K562 (cell line): ENCODE data around the gene NUDT5. TPM values are rescaled to one million over a fixed set of nuclear protein-coding genes. Genes with fewer than 3 reads are reported as not detected.

Source experiments
- ATF4 ChIP-seq: fragments of 450-650 bp; formaldehyde crosslinking; IDR thresholded peaks from 2 replicates; pipeline ENCODE4 v1.4.0; 2022; ENCODE audit warnings: mild to moderate bottlenecking, moderate library complexity
- CREM ChIP-seq: IDR thresholded peaks from 2 replicates; pipeline ENCODE4 v1.6.1; 2014; ENCODE audit warnings: antibody characterized with exemption, low read depth
- ESRRA ChIP-seq: fragments of 450-650 bp; IDR thresholded peaks from 2 replicates; pipeline ENCODE4 v1.6.1; 2014; ENCODE audit warnings: low read depth, mild to moderate bottlenecking, moderate library complexity, borderline replicate concordance
- HDAC8 ChIP-seq: fragments of 450-650 bp; IDR thresholded peaks from 2 replicates; pipeline ENCODE4 v1.6.1; 2016; ENCODE audit warnings: mild to moderate bottlenecking, missing genetic modification characterization, moderate library complexity, missing compliant biosample characterization
- L3MBTL2 ChIP-seq: fragments of 450-650 bp; IDR thresholded peaks from 2 replicates; pipeline ENCODE4 v1.6.1; 2016; ENCODE audit warnings: mild to moderate bottlenecking, moderate library complexity
- PYGO2 ChIP-seq: fragments of 450-650 bp; IDR thresholded peaks from 2 replicates; pipeline ENCODE4 v1.6.1; 2016; ENCODE audit warnings: mild to moderate bottlenecking, missing genetic modification characterization, moderate library complexity, missing compliant biosample characterization
- SLC30A9 ChIP-seq: fragments of 250-450 bp; sonication (Bioruptor Pico); IDR thresholded peaks from 2 replicates; pipeline ENCODE4 v1.8.0; 2022; ENCODE audit warnings: mild to moderate bottlenecking, moderate library complexity
- SOX6 ChIP-seq: fragments of 450-650 bp; IDR thresholded peaks from 2 replicates; pipeline ENCODE4 v1.6.1; 2014; ENCODE audit warnings: mild to moderate bottlenecking
- SPI1 ChIP-seq: IDR thresholded peaks from 2 replicates; pipeline ENCODE4 v1.6.1; 2011; ENCODE audit warnings: low read depth, low read length, control low read depth, borderline replicate concordance
- TOE1 ChIP-seq, 2 experiments: fragments of 450-650 bp in 1 of 2; sonication (generic) in 1 of 2; formaldehyde crosslinking in 1 of 2; IDR thresholded peaks; 2 replicates each; pipeline versions ENCODE4 v1.7.1 to v1.8.0; 2016 to 2022; ENCODE audit warnings: borderline replicate concordance in 2 of 2, mild to moderate bottlenecking in 2 of 2, antibody characterized with exemption in 1 of 2, inconsistent platforms in 1 of 2, low read depth in 1 of 2, missing genetic modification reagents in 1 of 2, moderate library complexity in 1 of 2
- ZBTB33 ChIP-seq: sonication (generic); formaldehyde crosslinking; IDR thresholded peaks from 2 replicates; pipeline ENCODE4 v1.8.1; 2023; ENCODE audit warnings: mild to moderate bottlenecking, missing genetic modification reagents
- ZNF3 ChIP-seq: fragments of 250-450 bp; sonication (Bioruptor Pico); IDR thresholded peaks from 2 replicates; pipeline ENCODE4 v1.5.0; 2021; ENCODE audit warnings: mild to moderate bottlenecking, moderate library complexity
- ZNF740 ChIP-seq, 3 experiments: fragments of 200-800 bp in 1 of 3; sonication (Bioruptor generic) in 1 of 3; sonication (generic) in 1 of 3; formaldehyde crosslinking in 1 of 3; IDR thresholded peaks; 2 replicates each; pipeline versions ENCODE4 v1.6.1 to v1.8.0; 2016 to 2022; ENCODE audit warnings: mild to moderate bottlenecking in 2 of 3, missing compliant biosample characterization in 2 of 3, missing genetic modification characterization in 2 of 3, missing genetic modification reagents in 1 of 3
- polyA plus RNA-seq, 8 experiments: library from polyadenylated mRNA; depleted of rRNA in 4 of 8; stranded (reverse) in 5 of 8; unstranded in 3 of 8; fragments of >200 nt; fragmentation: Nextera tagmentation in 2 of 8; fragmentation: Illumina TruSeq in 1 of 8; extraction: Ambion mirVana in 2 of 8; extraction: Trizol in 1 of 8; gene quantifications; 2 replicates each; pipeline versions ENCODE4 v1.2.1 to v1.2.3, GENCODE V29; 2011 to 2014; ENCODE audit warnings: inconsistent platforms in 1 of 8, missing spikeins in 1 of 8
- total RNA-seq, 7 experiments: library from RNA; depleted of rRNA in 6 of 7; stranded (reverse); fragments of >200 nt in 6 of 7; fragmentation: Illumina TruSeq in 2 of 7; extraction: Trizol in 2 of 7; gene quantifications; 2 replicates each; pipeline versions ENCODE4 v1.2.1 to v1.2.3, GENCODE V29; 2011 to 2021; ENCODE audit warnings: low replicate concordance in 1 of 7
- TF ChIP-seq, protein P1 (sequence below): fragments of 450-650 bp; IDR thresholded peaks from 2 replicates; pipeline ENCODE4 v1.6.1; 2017; ENCODE audit warnings: antibody characterized with exemption, mild to moderate bottlenecking
- TF ChIP-seq, protein P2 (sequence below): sonication (generic); formaldehyde crosslinking; IDR thresholded peaks from 2 replicates; pipeline ENCODE4 v1.5.0; 2020; ENCODE audit warnings: missing genetic modification reagents

The NUDT5 gene
- total and polyA plus RNA-seq, 9 of the 15 experiments (the other 6 are each of a cell fraction or from before 2014, with no cell fraction given), result 87.7 to 422 (median 186) TPM

DNA sequence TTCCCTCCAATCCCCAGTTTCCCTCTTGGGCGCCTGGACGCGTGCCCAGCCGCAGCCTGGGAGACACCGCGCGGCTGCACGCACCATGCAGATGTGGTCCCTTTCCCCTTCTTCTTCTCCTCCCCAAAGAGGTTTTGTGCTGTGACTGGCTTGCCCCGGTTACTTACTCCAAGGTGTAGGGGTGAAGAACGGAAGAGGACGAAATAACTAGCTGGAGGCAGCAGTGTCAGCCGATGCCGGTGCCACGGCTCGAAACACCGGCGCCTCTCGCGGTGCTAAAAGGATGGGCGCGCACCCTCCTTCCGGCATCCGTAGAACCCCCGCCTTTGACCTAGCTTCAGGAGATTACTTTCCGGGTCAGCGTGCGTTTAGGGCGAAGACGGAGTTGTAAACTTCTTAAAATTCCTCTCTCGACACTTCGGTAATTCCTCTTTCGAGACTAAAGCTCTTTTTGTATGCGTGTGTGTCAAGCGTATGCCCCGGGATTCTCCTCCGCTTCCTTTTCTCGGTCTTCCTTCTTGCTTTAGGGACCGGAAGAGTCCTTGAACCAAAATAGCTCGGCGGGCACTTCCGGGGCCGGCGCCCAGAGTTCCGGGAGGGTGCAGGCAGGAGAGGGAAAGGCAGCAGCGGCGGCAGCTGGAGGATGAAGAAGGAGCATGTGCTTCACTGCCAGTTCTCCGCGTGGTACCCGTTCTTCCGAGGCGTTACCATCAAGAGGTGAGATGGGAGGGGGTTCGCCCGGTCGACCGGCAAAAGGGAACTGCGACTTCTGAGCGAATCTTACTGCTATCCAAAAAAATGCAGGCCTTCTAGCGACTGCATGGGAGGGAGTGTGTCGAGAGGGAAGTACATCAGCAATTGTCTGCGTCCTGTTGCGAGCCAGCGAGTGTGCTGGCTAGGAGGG, at the start of gene NUDT5, which contains the start of gene CDC123 (continued):
- TF ChIP-seq PYGO2 (tag) (no peak), ZNF3 (no peak), CREM (no peak), ATF4 (no peak), SLC30A9 (CRISPR knock-in tag) (no peak), ZNF740 (CRISPR knock-in tag; IDR thresholded peaks at IDR 0.05) (no peak), ZNF740 (tag; IDR thresholded peaks at IDR 0.05) (no peak; a peak in 1 of 4 replicates), SPI1 (peak; percentile 27; the same call in 1 of the 2 replicates), SOX6 (0 out of 2 replicates have a peak, but pooled peaks have one; percentile 23), L3MBTL2 (peak; percentile 92), ESRRA (peak; percentile 66), ZBTB33 (peak; percentile 67; the same call in 1 of the 2 replicates), HDAC8 (tag) (peak; percentile 73; the same call in 1 of the 2 replicates), TOE1 (IDR thresholded peaks at IDR 0.05; ENCODE audit: borderline replicate concordance) (peak; percentile 79; the same call in 1 of the 2 replicates), TOE1 (CRISPR knock-in tag; IDR thresholded peaks at IDR 0.05; ENCODE audit: borderline replicate concordance, low read depth) (0 out of 2 replicates have a peak, but pooled peaks have one; percentile 24)
- TF ChIP-seq, protein P1, sequence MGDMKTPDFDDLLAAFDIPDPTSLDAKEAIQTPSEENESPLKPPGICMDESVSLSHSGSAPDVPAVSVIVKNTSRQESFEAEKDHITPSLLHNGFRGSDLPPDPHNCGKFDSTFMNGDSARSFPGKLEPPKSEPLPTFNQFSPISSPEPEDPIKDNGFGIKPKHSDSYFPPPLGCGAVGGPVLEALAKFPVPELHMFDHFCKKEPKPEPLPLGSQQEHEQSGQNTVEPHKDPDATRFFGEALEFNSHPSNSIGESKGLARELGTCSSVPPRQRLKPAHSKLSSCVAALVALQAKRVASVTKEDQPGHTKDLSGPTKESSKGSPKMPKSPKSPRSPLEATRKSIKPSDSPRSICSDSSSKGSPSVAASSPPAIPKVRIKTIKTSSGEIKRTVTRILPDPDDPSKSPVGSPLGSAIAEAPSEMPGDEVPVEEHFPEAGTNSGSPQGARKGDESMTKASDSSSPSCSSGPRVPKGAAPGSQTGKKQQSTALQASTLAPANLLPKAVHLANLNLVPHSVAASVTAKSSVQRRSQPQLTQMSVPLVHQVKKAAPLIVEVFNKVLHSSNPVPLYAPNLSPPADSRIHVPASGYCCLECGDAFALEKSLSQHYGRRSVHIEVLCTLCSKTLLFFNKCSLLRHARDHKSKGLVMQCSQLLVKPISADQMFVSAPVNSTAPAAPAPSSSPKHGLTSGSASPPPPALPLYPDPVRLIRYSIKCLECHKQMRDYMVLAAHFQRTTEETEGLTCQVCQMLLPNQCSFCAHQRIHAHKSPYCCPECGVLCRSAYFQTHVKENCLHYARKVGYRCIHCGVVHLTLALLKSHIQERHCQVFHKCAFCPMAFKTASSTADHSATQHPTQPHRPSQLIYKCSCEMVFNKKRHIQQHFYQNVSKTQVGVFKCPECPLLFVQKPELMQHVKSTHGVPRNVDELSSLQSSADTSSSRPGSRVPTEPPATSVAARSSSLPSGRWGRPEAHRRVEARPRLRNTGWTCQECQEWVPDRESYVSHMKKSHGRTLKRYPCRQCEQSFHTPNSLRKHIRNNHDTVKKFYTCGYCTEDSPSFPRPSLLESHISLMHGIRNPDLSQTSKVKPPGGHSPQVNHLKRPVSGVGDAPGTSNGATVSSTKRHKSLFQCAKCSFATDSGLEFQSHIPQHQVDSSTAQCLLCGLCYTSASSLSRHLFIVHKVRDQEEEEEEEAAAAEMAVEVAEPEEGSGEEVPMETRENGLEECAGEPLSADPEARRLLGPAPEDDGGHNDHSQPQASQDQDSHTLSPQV, result peak; percentile 54
- TF ChIP-seq, protein P2, sequence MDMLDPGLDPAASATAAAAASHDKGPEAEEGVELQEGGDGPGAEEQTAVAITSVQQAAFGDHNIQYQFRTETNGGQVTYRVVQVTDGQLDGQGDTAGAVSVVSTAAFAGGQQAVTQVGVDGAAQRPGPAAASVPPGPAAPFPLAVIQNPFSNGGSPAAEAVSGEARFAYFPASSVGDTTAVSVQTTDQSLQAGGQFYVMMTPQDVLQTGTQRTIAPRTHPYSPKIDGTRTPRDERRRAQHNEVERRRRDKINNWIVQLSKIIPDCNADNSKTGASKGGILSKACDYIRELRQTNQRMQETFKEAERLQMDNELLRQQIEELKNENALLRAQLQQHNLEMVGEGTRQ, result no peak
